ENCODE results near the gene TMEM132D. TPM values are rescaled to one million over a fixed set of nuclear protein-coding genes. Genes with fewer than 3 reads are reported as not detected.

The TMEM132D gene
- total and polyA plus RNA-seq, 2 of the 4 experiments (the other 2 are of a cell fraction), result not detected

DNA sequence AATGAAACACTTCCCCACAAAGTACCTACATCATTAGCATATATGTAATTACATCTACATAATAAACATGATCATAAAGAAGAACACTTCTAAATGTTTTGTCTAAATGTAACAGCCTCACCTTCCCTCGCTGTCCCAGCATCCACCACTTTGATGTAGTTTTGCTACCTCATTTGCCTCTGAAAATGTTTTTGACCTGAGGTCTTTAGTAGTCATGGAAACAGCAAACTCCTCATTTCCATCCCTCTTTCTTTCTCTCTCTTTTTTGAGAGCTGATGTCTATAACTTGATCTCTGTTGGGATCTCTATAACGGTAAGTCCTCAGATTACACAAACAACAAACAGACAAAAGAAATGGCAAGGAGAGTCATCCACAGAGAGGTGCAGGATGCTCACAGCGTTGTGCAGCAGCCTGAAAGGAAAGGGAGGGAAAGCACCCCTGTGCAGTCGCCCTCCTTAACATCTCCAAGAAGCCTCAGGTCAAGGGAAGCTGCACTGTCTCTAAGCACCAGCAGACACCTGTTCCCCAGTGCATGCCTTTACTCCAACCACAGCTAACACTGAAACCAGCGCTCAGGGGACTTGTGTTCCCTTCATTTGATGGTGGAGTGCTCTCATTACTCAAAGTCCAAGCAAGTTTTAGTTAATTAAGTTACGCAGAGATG, 268.7 kb downstream of the TMEM132D start:
- no peak overlapping the region for H2BK20ac ChIP-seq (ENCODE audit: low read depth, low read length)
- WGBS, 2 experiments (ENCODE audit: extremely low coverage in 2 of 2, insufficient read length in 1 of 2), result 80% methylated on average over 1 of the region's 6 CpGs; no CpG with 5 or more reads in 1 of the 2 experiments
- H3K9me3 ChIP-seq (ENCODE audit: control insufficient read depth, insufficient read depth, low read length), result peaks cover 13% of the 10 kb centered on the region
- no peak overlapping the region for H2AK9ac ChIP-seq (replicated peaks; ENCODE audit: low read depth, low read length, poor library complexity)
- H4K91ac ChIP-seq (ENCODE audit: insufficient read depth, low read depth, low read length), result no peak overlapping the region
- H3K9ac ChIP-seq (ENCODE audit: low read depth, low read length), result no peak overlapping the region
- no peak overlapping the region for H4K5ac ChIP-seq (ENCODE audit: low read depth, low read length)
- H3K4me3 ChIP-seq (ENCODE audit: insufficient read depth, low read depth, low read length), result no peak overlapping the region
- no peak overlapping the region for H2BK5ac ChIP-seq (ENCODE audit: low read depth, low read length, poor library complexity, severe bottlenecking)
- no peak overlapping the region for H3K14ac ChIP-seq (replicated peaks; ENCODE audit: low read depth, low read length)
- POLR2A ChIA-PET (ENCODE audit: unreplicated experiment), result no interaction called here
- no peak overlapping the region for H3K4me2 ChIP-seq (ENCODE audit: low read depth, low read length)
- no TSS peak for BruUV-seq (replicated peaks)
- H4K20me1 ChIP-seq (ENCODE audit: insufficient read depth, low read length), result no peaks in the 10 kb centered on the region
- ATAC-seq (ENCODE audit: low read depth) (no peak), DNase-seq (no peak)
- no peak overlapping the region for H2BK120ac ChIP-seq (ENCODE audit: low read depth, low read length)
- dilution Hi-C loops (cut with HindIII; ENCODE audit: low sequenced_read_pairs, unreplicated experiment), result no loop called here
- H2AFZ ChIP-seq (replicated peaks; ENCODE audit: low read length, poor library complexity), result no peak overlapping the region
- no peak overlapping the region for H3K4ac ChIP-seq (ENCODE audit: low read depth, low read length)
- in situ Hi-C loops (cut with MboI; ENCODE audit: low sequenced_read_pairs), result no loop called here
- no peaks in the 10 kb centered on the region for H3K9me1 ChIP-seq (ENCODE audit: insufficient read depth, low read length)
- no peak overlapping the region for H3K18ac ChIP-seq (ENCODE audit: low read depth, low read length)
- no peaks in the 10 kb centered on the region for H3K79me1 ChIP-seq (ENCODE audit: low read depth in 1 of 2, low read length in 2 of 2)
- H2BK15ac ChIP-seq (ENCODE audit: low read depth, low read length), result no peak overlapping the region
- TF ChIP-seq MAFK (IDR thresholded peaks at IDR 0.05; ENCODE audit: low read depth, low read length) (no peak), MAZ (IDR thresholded peaks at IDR 0.05; ENCODE audit: borderline replicate concordance, low read depth, low read length) (no peak), CHD1 (IDR thresholded peaks at IDR 0.05; ENCODE audit: low read depth, low read length) (no peak), RCOR1 (IDR thresholded peaks at IDR 0.05; ENCODE audit: insufficient replicate concordance, low read length) (no peak), RAD21 (IDR thresholded peaks at IDR 0.05; ENCODE audit: low read length) (no peak), FOS (IDR thresholded peaks at IDR 0.05; ENCODE audit: low read depth, low read length) (no peak)
- CTCF ChIA-PET, result no interaction called here
- intact Hi-C loops (cut with micrococcal nuclease), result no loop called here
- H3K23ac ChIP-seq (ENCODE audit: low read depth, low read length), result no peak overlapping the region
- H3K4me1 ChIP-seq (ENCODE audit: control insufficient read depth, insufficient read depth, low read length), result no peaks in the 10 kb centered on the region
- H3K56ac ChIP-seq (ENCODE audit: extremely low read depth, insufficient read depth, low read length), result no peak overlapping the region
- no peak overlapping the region for H2AK5ac ChIP-seq (ENCODE audit: low read depth, low read length)
- H4K8ac ChIP-seq (ENCODE audit: low read depth in 2 of 2, low read length in 2 of 2), result no peak overlapping the region
- H3K36me3 ChIP-seq (ENCODE audit: control insufficient read depth, insufficient read depth, low read length), result no peaks in the 10 kb centered on the region
- no peak overlapping the region for H3K27ac ChIP-seq (ENCODE audit: insufficient read depth, low read length)
- no peaks in the 10 kb centered on the region for H3K27me3 ChIP-seq (ENCODE audit: control insufficient read depth, insufficient read depth, low read length)
